Tibial nerve (tissue), 4 donors: ENCODE measurements around the gene TEX19.
A peak's percentile ranks its signal among the peaks of the same experiment; 100 is the strongest.

Experiments used
- EP300 ChIP-seq, 2 donors: sonication (generic); formaldehyde crosslinking; IDR thresholded peaks; one replicate each; pipeline ENCODE4 v1.6.1; 2017; ENCODE audit warnings: antibody characterized with exemption in 2 of 2, mild to moderate bottlenecking in 1 of 2
- POLR2A ChIP-seq, 2 donors: fragments of 450-650 bp; IDR thresholded peaks; one replicate each; pipeline ENCODE4 v1.6.1; 2017; ENCODE audit warnings: antibody characterized with exemption in 2 of 2, mild to moderate bottlenecking in 2 of 2, moderate library complexity in 2 of 2
- TF ChIP-seq, protein P1 (sequence below), 5 experiments: fragments of 200-600 bp in 3 of 5; fragments of 450-650 bp in 2 of 5; sonication (generic) in 3 of 5; IDR thresholded peaks; one replicate each; pipeline ENCODE4 v1.5.1; 2016 to 2019; ENCODE audit warnings: antibody characterized with exemption in 5 of 5, mild to moderate bottlenecking in 3 of 5, moderate library complexity in 2 of 5

DNA sequence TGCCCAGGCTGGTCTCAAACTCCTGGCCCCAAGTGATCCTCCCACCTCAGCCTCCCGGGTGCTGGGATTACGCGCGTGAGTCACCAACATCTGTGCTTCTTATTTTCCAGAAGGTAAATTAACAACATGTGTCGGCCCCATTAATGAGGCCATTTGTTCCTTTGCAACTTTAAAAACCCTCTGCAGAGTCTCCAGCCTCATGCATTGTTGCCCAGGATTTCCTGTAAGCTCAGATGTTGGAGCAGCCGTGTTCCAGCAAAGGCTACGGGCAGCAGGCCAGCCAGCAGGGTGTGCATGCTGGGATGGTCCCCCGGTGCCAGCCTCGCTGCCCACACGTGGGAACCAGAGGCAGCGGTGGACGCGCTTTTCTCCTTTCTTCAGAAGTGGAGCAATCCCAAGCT lies 40.0 kb downstream of the TEX19 start:
- TF ChIP-seq, protein P1, sequence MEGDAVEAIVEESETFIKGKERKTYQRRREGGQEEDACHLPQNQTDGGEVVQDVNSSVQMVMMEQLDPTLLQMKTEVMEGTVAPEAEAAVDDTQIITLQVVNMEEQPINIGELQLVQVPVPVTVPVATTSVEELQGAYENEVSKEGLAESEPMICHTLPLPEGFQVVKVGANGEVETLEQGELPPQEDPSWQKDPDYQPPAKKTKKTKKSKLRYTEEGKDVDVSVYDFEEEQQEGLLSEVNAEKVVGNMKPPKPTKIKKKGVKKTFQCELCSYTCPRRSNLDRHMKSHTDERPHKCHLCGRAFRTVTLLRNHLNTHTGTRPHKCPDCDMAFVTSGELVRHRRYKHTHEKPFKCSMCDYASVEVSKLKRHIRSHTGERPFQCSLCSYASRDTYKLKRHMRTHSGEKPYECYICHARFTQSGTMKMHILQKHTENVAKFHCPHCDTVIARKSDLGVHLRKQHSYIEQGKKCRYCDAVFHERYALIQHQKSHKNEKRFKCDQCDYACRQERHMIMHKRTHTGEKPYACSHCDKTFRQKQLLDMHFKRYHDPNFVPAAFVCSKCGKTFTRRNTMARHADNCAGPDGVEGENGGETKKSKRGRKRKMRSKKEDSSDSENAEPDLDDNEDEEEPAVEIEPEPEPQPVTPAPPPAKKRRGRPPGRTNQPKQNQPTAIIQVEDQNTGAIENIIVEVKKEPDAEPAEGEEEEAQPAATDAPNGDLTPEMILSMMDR (IDR thresholded peaks at IDR 0.05): no peak
- no peak for TF ChIP-seq POLR2A (IDR thresholded peaks at IDR 0.05)
- peak in 1 of 2 donors; percentile 35 for TF ChIP-seq EP300 (IDR thresholded peaks at IDR 0.05)
